Measurements from ENCODE around the gene CLDN11. TPM values are rescaled to one million over a fixed set of nuclear protein-coding genes. Genes with fewer than 3 reads are reported as not detected.
A peak's percentile ranks its signal among the peaks of the same experiment; 100 is the strongest.

Gene CLDN11
- polyA plus RNA-seq, 1 of the 3 experiments (the other 2 are of a cell fraction): 2.2 TPM

DNA sequence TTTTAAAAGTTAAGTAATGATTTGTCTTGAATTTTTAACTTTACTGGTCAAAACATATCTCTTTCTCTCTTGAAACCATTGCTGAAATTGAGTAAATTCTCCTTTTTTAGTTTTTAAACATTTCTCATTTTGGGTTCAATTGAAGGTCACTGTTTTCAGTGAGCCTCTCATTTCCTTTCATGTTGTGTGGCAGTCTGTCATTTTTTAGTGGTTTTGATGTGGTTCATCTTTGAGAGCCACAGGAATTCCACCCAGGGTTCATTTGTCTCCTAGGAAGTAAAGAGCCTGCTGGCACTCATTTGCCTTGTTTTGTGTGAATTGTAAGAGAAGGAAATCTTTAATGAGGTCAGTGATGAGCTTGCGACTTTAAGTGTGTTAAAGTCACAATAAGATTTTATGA lies 10.4 kb downstream of the CLDN11 start:
- Histone ChIP-seq H4K20me1 (ENCODE audit: insufficient read depth) (no peaks in the 10 kb centered on the region), H3K4me2 (no peak overlapping the region), H3K9me3 (no peaks in the 10 kb centered on the region), H3K4me3 (ENCODE audit: low read depth in 2 of 2, low read length in 1 of 2) (no peak overlapping the region), H3K79me2 (ENCODE audit: insufficient read depth) (no peaks in the 10 kb centered on the region), H3F3A (replicated peaks; ENCODE audit: insufficient read depth) (peaks cover 6% of the 10 kb centered on the region), H3K27ac (ENCODE audit: low read depth in 2 of 2, low read length in 1 of 2) (no peak overlapping the region), H3K9ac (no peak overlapping the region), H2AFZ (ENCODE audit: low read depth) (no peak overlapping the region; the same call in 1 of the 2 replicates), H3K9me2 (no peaks in the 10 kb centered on the region), H3K4me1 (ENCODE audit: control insufficient read depth in 1 of 2, insufficient read depth in 2 of 2, low read depth in 1 of 2, low read length in 1 of 2) (peaks cover 0 to 10% of the 10 kb centered on the region in 2 experiments; a peak in 3 of 4 replicates), H3K27me3 (ENCODE audit: insufficient read depth) (no peaks in the 10 kb centered on the region), H3K36me3 (replicated peaks in 1 of 2; ENCODE audit: control insufficient read depth in 1 of 2, insufficient read depth in 2 of 2, low read length in 1 of 2) (no peaks in the 10 kb centered on the region)
- no peak for DNase-seq
- ChIA-PET POLR2A (no interaction called here), CTCF (interaction anchor here (1.6 kb wide), 1 partner anchor 35 kb away, joined by 3 read pairs; no protein-coding TSS in a partner anchor)
- WGBS (ENCODE audit: low lambda C conversion rate): 88% methylated on average over 1 of the region's 1 CpG
- TF ChIP-seq TCF12 (IDR thresholded peaks at IDR 0.05): peak; percentile 47; the same call in 1 of the 2 replicates
- TF ChIP-seq, protein P1, sequence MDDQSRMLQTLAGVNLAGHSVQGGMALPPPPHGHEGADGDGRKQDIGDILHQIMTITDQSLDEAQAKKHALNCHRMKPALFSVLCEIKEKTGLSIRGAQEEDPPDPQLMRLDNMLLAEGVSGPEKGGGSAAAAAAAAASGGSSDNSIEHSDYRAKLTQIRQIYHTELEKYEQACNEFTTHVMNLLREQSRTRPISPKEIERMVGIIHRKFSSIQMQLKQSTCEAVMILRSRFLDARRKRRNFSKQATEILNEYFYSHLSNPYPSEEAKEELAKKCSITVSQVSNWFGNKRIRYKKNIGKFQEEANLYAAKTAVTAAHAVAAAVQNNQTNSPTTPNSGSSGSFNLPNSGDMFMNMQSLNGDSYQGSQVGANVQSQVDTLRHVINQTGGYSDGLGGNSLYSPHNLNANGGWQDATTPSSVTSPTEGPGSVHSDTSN (IDR thresholded peaks at IDR 0.05): peak; percentile 65
- TF ChIP-seq CHD2 (IDR thresholded peaks at IDR 0.05; ENCODE audit: low read length, partially characterized antibody): no peak
- TF ChIP-seq RXRA (IDR thresholded peaks at IDR 0.05; ENCODE audit: borderline replicate concordance, low read depth): peak; percentile 66

DNA sequence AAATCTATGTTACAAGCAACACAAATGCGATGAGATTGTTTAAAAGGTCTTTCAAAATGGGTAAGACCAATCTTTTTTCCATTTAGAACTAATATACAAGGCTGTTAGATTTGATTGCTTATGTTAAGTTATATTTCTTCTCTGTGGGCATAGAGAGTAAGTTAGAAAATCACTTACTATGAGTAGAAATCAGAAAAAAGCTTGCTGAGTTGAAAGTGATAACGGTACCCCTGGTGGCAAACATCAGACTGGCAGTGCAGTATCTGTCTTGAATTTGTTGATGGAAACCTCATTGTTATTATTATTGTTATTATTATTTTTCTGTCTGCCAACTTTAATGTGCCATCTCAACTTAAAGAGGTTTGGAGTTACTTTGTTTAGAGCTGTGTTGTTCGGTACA lies 12.4 kb downstream of the CLDN11 start:
- no peak overlapping the region for H3K9ac ChIP-seq
- CTCF ChIA-PET: interaction anchor here (0.8 to 2.0 kb wide), 9 partner anchors 9 to 434 kb away, joined by 3 to 8 read pairs (median 3); partner anchors contain the start of gene CLDN11
- no peaks in the 10 kb centered on the region for H4K20me1 ChIP-seq (ENCODE audit: insufficient read depth)
- TF ChIP-seq RXRA (IDR thresholded peaks at IDR 0.05; ENCODE audit: borderline replicate concordance, low read depth) (no peak), CHD2 (IDR thresholded peaks at IDR 0.05; ENCODE audit: low read length, partially characterized antibody) (no peak)
- TF ChIP-seq, protein P2, sequence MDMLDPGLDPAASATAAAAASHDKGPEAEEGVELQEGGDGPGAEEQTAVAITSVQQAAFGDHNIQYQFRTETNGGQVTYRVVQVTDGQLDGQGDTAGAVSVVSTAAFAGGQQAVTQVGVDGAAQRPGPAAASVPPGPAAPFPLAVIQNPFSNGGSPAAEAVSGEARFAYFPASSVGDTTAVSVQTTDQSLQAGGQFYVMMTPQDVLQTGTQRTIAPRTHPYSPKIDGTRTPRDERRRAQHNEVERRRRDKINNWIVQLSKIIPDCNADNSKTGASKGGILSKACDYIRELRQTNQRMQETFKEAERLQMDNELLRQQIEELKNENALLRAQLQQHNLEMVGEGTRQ (IDR thresholded peaks at IDR 0.05; ENCODE audit: borderline replicate concordance, low read depth, low read length): no peak
- TF ChIP-seq, protein P3, sequence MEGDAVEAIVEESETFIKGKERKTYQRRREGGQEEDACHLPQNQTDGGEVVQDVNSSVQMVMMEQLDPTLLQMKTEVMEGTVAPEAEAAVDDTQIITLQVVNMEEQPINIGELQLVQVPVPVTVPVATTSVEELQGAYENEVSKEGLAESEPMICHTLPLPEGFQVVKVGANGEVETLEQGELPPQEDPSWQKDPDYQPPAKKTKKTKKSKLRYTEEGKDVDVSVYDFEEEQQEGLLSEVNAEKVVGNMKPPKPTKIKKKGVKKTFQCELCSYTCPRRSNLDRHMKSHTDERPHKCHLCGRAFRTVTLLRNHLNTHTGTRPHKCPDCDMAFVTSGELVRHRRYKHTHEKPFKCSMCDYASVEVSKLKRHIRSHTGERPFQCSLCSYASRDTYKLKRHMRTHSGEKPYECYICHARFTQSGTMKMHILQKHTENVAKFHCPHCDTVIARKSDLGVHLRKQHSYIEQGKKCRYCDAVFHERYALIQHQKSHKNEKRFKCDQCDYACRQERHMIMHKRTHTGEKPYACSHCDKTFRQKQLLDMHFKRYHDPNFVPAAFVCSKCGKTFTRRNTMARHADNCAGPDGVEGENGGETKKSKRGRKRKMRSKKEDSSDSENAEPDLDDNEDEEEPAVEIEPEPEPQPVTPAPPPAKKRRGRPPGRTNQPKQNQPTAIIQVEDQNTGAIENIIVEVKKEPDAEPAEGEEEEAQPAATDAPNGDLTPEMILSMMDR (IDR thresholded peaks at IDR 0.05): peak; percentile 30; the same call in 1 of the 2 replicates
- H3K79me2 ChIP-seq (ENCODE audit: insufficient read depth): no peaks in the 10 kb centered on the region
- no peak overlapping the region for H2AFZ ChIP-seq (ENCODE audit: low read depth)
- no peaks in the 10 kb centered on the region for H3K9me3 ChIP-seq
- no peak overlapping the region for H3K27ac ChIP-seq (ENCODE audit: low read depth in 2 of 2, low read length in 1 of 2)
- H3K36me3 ChIP-seq (replicated peaks in 1 of 2; ENCODE audit: control insufficient read depth in 1 of 2, insufficient read depth in 2 of 2, low read length in 1 of 2): no peaks in the 10 kb centered on the region
- H3K4me1 ChIP-seq (ENCODE audit: control insufficient read depth in 1 of 2, insufficient read depth in 2 of 2, low read depth in 1 of 2, low read length in 1 of 2): peaks cover 0 to 3% of the 10 kb centered on the region in 2 experiments; a peak in 3 of 4 replicates
- H3K4me3 ChIP-seq (ENCODE audit: low read depth in 2 of 2, low read length in 1 of 2): no peak overlapping the region
- H3F3A ChIP-seq (replicated peaks; ENCODE audit: insufficient read depth): peaks cover 6% of the 10 kb centered on the region
- POLR2A ChIA-PET: no interaction called here
- H3K9me2 ChIP-seq: no peaks in the 10 kb centered on the region
- 90% methylated on average over 3 of the region's 3 CpGs for WGBS (ENCODE audit: low lambda C conversion rate)
- no peak overlapping the region for H3K4me2 ChIP-seq
- no peaks in the 10 kb centered on the region for H3K27me3 ChIP-seq (ENCODE audit: insufficient read depth)
- DNase-seq: no peak

Measured in SK-N-SH (cell line).